ENCODE results near the gene QRFP. TPM values are rescaled to one million over a fixed set of nuclear protein-coding genes. Genes with fewer than 3 reads are reported as not detected.

The QRFP gene
- total RNA-seq, 1 experiment from 2014 or later, result not detected

DNA sequence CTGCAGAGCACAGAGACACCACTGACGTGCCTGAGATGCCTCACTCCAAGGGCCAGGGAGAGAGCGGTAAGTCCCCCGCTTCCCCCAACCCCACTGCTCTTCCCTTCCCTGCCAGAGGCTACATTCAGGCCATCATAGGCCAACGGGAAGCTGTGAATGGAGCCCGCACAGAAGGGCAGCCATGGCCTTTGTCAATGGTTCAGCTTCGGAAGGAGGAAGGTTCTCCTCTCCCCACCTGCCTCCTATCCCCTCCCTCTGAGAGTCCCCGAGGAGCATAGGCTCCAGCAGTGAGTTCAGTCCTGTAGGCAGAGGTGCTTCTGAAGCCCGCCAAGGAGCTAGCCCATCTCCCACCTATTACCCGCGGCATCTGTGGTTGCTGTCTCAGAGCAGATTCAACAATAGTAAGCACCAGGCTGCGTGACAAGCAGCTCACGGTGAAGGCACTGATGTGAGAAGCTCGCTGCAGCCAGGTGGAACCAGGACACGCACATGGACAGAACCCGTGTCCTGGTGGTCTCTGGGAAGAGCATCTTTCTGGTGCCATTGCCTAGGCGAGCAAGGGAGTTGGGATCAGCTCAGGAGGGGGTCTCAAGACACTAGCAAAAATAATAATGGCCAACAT, 15.9 kb downstream of the QRFP start:
- intact Hi-C loops (cut with micrococcal nuclease), result no loop called here
- Mint-ChIP-seq H3K4me3 (ENCODE audit: unreplicated experiment) (no peak overlapping the region), H3K36me3 (ENCODE audit: insufficient read depth, unreplicated experiment) (peaks cover 93% of the 10 kb centered on the region), H3K9me3 (ENCODE audit: unreplicated experiment) (no peaks in the 10 kb centered on the region), H3K27me3 (ENCODE audit: insufficient read depth, unreplicated experiment) (no peaks in the 10 kb centered on the region), H3K27ac (ENCODE audit: low read depth, unreplicated experiment) (no peak overlapping the region), H3K4me1 (ENCODE audit: insufficient read depth, unreplicated experiment) (no peaks in the 10 kb centered on the region)
- ChIA-PET CTCF (interaction anchor here (1.2 to 1.5 kb wide), 6 partner anchors 10 to 177 kb away, joined by 3 to 5 read pairs (median 3); no protein-coding TSS in a partner anchor), POLR2A (no interaction called here)
- no TSS peak for BruUV-seq (replicated peaks)
- no peak for DNase-seq (ENCODE audit: unreplicated experiment)
- TF ChIP-seq, protein P1, sequence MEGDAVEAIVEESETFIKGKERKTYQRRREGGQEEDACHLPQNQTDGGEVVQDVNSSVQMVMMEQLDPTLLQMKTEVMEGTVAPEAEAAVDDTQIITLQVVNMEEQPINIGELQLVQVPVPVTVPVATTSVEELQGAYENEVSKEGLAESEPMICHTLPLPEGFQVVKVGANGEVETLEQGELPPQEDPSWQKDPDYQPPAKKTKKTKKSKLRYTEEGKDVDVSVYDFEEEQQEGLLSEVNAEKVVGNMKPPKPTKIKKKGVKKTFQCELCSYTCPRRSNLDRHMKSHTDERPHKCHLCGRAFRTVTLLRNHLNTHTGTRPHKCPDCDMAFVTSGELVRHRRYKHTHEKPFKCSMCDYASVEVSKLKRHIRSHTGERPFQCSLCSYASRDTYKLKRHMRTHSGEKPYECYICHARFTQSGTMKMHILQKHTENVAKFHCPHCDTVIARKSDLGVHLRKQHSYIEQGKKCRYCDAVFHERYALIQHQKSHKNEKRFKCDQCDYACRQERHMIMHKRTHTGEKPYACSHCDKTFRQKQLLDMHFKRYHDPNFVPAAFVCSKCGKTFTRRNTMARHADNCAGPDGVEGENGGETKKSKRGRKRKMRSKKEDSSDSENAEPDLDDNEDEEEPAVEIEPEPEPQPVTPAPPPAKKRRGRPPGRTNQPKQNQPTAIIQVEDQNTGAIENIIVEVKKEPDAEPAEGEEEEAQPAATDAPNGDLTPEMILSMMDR (IDR thresholded peaks at IDR 0.05; ENCODE audit: unreplicated experiment), result no peak

DNA sequence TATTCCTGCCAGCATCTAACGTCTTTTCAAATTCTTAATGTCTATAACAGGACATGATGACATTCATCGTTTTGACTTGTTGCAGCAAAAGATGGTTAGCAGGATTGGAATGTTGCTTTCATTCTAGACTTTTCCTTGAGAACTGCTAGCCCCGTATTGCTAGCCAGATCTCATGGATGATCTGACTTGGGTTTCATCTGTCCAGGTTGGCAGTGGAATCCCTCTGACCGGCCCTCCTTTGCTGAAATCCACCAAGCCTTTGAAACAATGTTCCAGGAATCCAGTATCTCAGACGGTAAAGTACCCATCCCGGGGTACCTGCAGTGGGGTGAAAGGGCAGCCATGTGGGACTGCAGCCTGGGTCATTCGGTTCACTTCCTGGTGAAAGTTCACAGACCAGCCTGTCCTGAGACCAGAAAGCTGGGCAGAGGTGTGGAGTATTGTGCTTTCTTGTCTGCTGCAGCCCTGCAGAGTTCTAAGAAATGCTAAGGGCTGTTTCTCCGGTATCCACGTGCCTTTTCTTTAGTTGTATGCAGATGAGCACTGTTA, 16.7 kb downstream of the QRFP start:
- no peak overlapping the region for H3K4me3 Mint-ChIP-seq (ENCODE audit: unreplicated experiment)
- intact Hi-C loops (cut with micrococcal nuclease), result no loop called here
- no TSS peak for BruUV-seq (replicated peaks)
- no peak for DNase-seq (ENCODE audit: unreplicated experiment)
- ChIA-PET POLR2A (no interaction called here), CTCF (interaction anchor here (1.3 to 1.5 kb wide), 3 partner anchors 11 to 14 kb away, joined by 3 to 5 read pairs (median 4); no protein-coding TSS in a partner anchor)
- peaks cover 93% of the 10 kb centered on the region for H3K36me3 Mint-ChIP-seq (ENCODE audit: insufficient read depth, unreplicated experiment)
- H3K9me3 Mint-ChIP-seq (ENCODE audit: unreplicated experiment), result no peaks in the 10 kb centered on the region
- TF ChIP-seq, protein P1 (IDR thresholded peaks at IDR 0.05; ENCODE audit: unreplicated experiment), result no peak
- no peaks in the 10 kb centered on the region for H3K4me1 Mint-ChIP-seq (ENCODE audit: insufficient read depth, unreplicated experiment)
- no peak overlapping the region for H3K27ac Mint-ChIP-seq (ENCODE audit: low read depth, unreplicated experiment)
- H3K27me3 Mint-ChIP-seq (ENCODE audit: insufficient read depth, unreplicated experiment), result no peaks in the 10 kb centered on the region

DNA sequence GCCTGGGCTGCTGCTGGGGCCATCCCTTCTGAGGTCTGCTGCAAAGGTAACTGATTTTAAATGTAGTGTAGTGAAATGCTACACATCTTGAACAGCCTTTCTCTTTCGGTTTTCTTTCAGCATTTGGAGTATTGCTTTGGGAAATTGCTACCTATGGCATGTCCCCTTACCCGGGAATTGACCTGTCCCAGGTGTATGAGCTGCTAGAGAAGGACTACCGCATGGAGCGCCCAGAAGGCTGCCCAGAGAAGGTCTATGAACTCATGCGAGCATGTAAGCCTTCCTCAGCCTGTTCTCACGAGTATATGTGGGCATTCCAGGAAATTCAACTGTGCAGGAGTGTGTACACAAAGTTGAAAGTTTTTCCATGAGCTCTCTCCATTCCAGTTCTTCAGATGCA, 18.3 kb downstream of the QRFP start:
- intact Hi-C loops (cut with micrococcal nuclease), result no loop called here
- TF ChIP-seq, protein P1 (IDR thresholded peaks at IDR 0.05; ENCODE audit: unreplicated experiment), result no peak
- Mint-ChIP-seq H3K36me3 (ENCODE audit: insufficient read depth, unreplicated experiment) (peaks cover 93% of the 10 kb centered on the region), H3K4me3 (ENCODE audit: unreplicated experiment) (no peak overlapping the region), H3K9me3 (ENCODE audit: unreplicated experiment) (no peaks in the 10 kb centered on the region), H3K4me1 (ENCODE audit: insufficient read depth, unreplicated experiment) (no peaks in the 10 kb centered on the region), H3K27me3 (ENCODE audit: insufficient read depth, unreplicated experiment) (no peaks in the 10 kb centered on the region), H3K27ac (ENCODE audit: low read depth, unreplicated experiment) (no peak overlapping the region)
- ChIA-PET CTCF (interaction anchor here (0.6 to 1.7 kb wide), 4 partner anchors 9 to 170 kb away, joined by 3 to 4 read pairs (median 4); no protein-coding TSS in a partner anchor), POLR2A (no interaction called here)
- no TSS peak for BruUV-seq (replicated peaks)
- DNase-seq (ENCODE audit: unreplicated experiment), result no peak

DNA sequence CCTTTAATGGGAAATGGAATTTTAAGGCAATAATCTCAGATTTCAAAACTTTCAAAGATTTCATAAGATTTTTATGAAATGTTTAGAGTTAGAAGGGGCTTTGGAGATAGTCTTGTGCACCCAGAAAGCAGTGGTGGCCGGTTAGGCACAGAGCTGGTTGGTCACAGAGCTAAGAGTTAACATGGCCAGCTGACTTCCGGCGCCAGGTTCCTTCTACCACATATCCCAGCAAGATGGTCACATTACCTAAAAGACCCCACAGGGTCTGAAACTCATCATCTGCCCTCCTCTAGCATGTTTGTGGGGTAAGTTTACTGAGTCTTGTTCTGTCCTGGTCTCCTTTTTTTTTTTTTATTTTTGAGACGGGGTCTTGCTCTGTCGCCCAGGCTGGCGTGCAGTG, 19.3 kb downstream of the QRFP start:
- POLR2A ChIA-PET, result interaction anchor here (0.6 to 1.0 kb wide), 2 partner anchors 8 to 386 kb away, joined by 3 to 5 read pairs; no protein-coding TSS in a partner anchor
- peaks cover 93% of the 10 kb centered on the region for H3K36me3 Mint-ChIP-seq (ENCODE audit: insufficient read depth, unreplicated experiment)
- intact Hi-C loops (cut with micrococcal nuclease), result no loop called here

More for the DNA sequence above, 19.3 kb downstream of the QRFP start:
- H3K27ac Mint-ChIP-seq (ENCODE audit: low read depth, unreplicated experiment), result no peak overlapping the region
- TF ChIP-seq, protein P1 (IDR thresholded peaks at IDR 0.05; ENCODE audit: unreplicated experiment), result no peak
- no peak overlapping the region for H3K4me3 Mint-ChIP-seq (ENCODE audit: unreplicated experiment)
- DNase-seq (ENCODE audit: unreplicated experiment), result no peak
- H3K4me1 Mint-ChIP-seq (ENCODE audit: insufficient read depth, unreplicated experiment), result no peaks in the 10 kb centered on the region
- no peaks in the 10 kb centered on the region for H3K9me3 Mint-ChIP-seq (ENCODE audit: unreplicated experiment)
- H3K27me3 Mint-ChIP-seq (ENCODE audit: insufficient read depth, unreplicated experiment), result no peaks in the 10 kb centered on the region
- CTCF ChIA-PET, result interaction anchor here (1.4 to 1.7 kb wide), 2 partner anchors 121 to 169 kb away, joined by 3 to 4 read pairs; no protein-coding TSS in a partner anchor
- BruUV-seq (replicated peaks), result no TSS peak

Data from MCF 10A (cell line).